Chondrocyte (in vitro differentiated cells): ENCODE data around the gene KCTD15. TPM values are rescaled to one million over a fixed set of nuclear protein-coding genes. Genes with fewer than 3 reads are reported as not detected.

Source experiments
- DNase-seq: peaks from one replicate; pipeline ENCODE4 v3.0.0; 2021; ENCODE audit warnings: mixed read lengths, low spot score
- H3K27ac Mint-ChIP-seq: one replicate; pipeline ENCODE4 v1.8.0; 2021; ENCODE audit warnings: mild to moderate bottlenecking, moderate library complexity, mixed read lengths; ENCODE audit not compliant: unreplicated experiment
- H3K27me3 Mint-ChIP-seq: 2 replicates; pipeline ENCODE4 v1.8.0; 2021; ENCODE audit warnings: low read depth, mixed read lengths
- H3K36me3 Mint-ChIP-seq: 2 replicates; pipeline ENCODE4 v1.8.0; 2021; ENCODE audit warnings: low read depth, mixed read lengths
- H3K4me1 Mint-ChIP-seq: 2 replicates; pipeline ENCODE4 v1.8.0; 2021; ENCODE audit warnings: low read depth, mild to moderate bottlenecking, mixed read lengths
- H3K4me3 Mint-ChIP-seq: one replicate; pipeline ENCODE4 v1.8.0; 2021; ENCODE audit warnings: mild to moderate bottlenecking, moderate library complexity, mixed read lengths; ENCODE audit not compliant: unreplicated experiment
- H3K9me3 Mint-ChIP-seq: 2 replicates; pipeline ENCODE4 v1.8.0; 2021; ENCODE audit warnings: low read depth, mixed read lengths
- CTCF ChIP-seq: fragments of 200-600 bp; sonication (generic); IDR thresholded peaks from 2 replicates; pipeline ENCODE4 v1.5.0; 2021; ENCODE audit warnings: antibody characterized with exemption, mild to moderate bottlenecking, moderate library complexity
- total RNA-seq: library from RNA; stranded (reverse); gene quantifications from 3 replicates; pipeline ENCODE4 v1.2.1, GENCODE V29; 2021

KCTD15 gene
- total RNA-seq, 1 donor from 2014 or later = 64.2 TPM

GRCh38 chr19:33772102-33772857, 24.4 kb upstream of the KCTD15 start:
- Mint-ChIP-seq H3K36me3 (no peaks in the 10 kb centered on the region), H3K27ac (no peak overlapping the region), H3K27me3 (peaks cover 21% of the 10 kb centered on the region), H3K4me3 (no peak overlapping the region), H3K9me3 (no peaks in the 10 kb centered on the region), H3K4me1 (no peaks in the 10 kb centered on the region)
- TF ChIP-seq CTCF = no peak
- no peak for DNase-seq

GRCh38 chr19:33772858-33773180, 23.9 kb upstream of the KCTD15 start:
- H3K9me3 Mint-ChIP-seq = no peaks in the 10 kb centered on the region
- no peak overlapping the region for H3K27ac Mint-ChIP-seq
- H3K4me3 Mint-ChIP-seq = no peak overlapping the region
- H3K27me3 Mint-ChIP-seq = peaks cover 21% of the 10 kb centered on the region
- no peak for TF ChIP-seq CTCF
- no peaks in the 10 kb centered on the region for H3K4me1 Mint-ChIP-seq
- DNase-seq = no peak
- H3K36me3 Mint-ChIP-seq = no peaks in the 10 kb centered on the region

- H3K36me3 Mint-ChIP-seq = no peaks in the 10 kb centered on the region
- no peak overlapping the region for H3K27ac Mint-ChIP-seq
- DNase-seq = no peak
- H3K4me3 Mint-ChIP-seq = no peak overlapping the region
- peaks cover 4% of the 10 kb centered on the region for H3K4me1 Mint-ChIP-seq
- H3K9me3 Mint-ChIP-seq = no peaks in the 10 kb centered on the region
- H3K27me3 Mint-ChIP-seq = peaks cover 22% of the 10 kb centered on the region
- TF ChIP-seq CTCF = no peak
Measured at GRCh38 chr19:33773704-33774624, 22.7 kb upstream of the KCTD15 start.

- H3K9me3 Mint-ChIP-seq = no peaks in the 10 kb centered on the region
- H3K27ac Mint-ChIP-seq = no peak overlapping the region
- peaks cover 15% of the 10 kb centered on the region for H3K27me3 Mint-ChIP-seq
- H3K36me3 Mint-ChIP-seq = no peaks in the 10 kb centered on the region
- no peak for TF ChIP-seq CTCF
- DNase-seq = no peak
- H3K4me3 Mint-ChIP-seq = no peak overlapping the region
- H3K4me1 Mint-ChIP-seq = peaks cover 4% of the 10 kb centered on the region
Measured at GRCh38 chr19:33774751-33775150, 21.9 kb upstream of the KCTD15 start.

GRCh38 chr19:33775731-33776487, 20.8 kb upstream of the KCTD15 start:
- DNase-seq = no peak
- no peaks in the 10 kb centered on the region for H3K36me3 Mint-ChIP-seq
- no peaks in the 10 kb centered on the region for H3K9me3 Mint-ChIP-seq
- no peak overlapping the region for H3K27ac Mint-ChIP-seq
- H3K4me1 Mint-ChIP-seq = peaks cover 4% of the 10 kb centered on the region
- no peak for TF ChIP-seq CTCF
- no peak overlapping the region for H3K4me3 Mint-ChIP-seq
- peaks cover 9% of the 10 kb centered on the region for H3K27me3 Mint-ChIP-seq
